HG02759 (cell line): ENCODE measurements around the gene ABCB8.

Source experiments
- ATAC-seq: cut with Tn5 transposase; IDR thresholded peaks from one replicate; pipeline ENCODE4 v1.9.1; 2021; ENCODE audit warnings: mild to moderate bottlenecking, moderate library complexity; ENCODE audit not compliant: unreplicated experiment

Gene ABCB8

GRCh38 chr7:151083071-151083823 lies 55.0 kb downstream of the ABCB8 start, which contains the start of gene TMUB1:
TMUB1 (minus strand) TSS chr7:151083493; CDS start chr7:151082563, 930 bp downstream.
- peak; percentile 50 for ATAC-seq

GRCh38 chr7:151083824-151084160 lies 55.5 kb downstream of the ABCB8 start:
- no peak for ATAC-seq

- ATAC-seq, result no peak
These were observed 57.1 kb downstream of the ABCB8 start for GRCh38 chr7:151085329-151085690.

- ATAC-seq, result peak; percentile 52
These were observed 57.7 kb downstream of the ABCB8 start, which contains the start of gene AGAP3 for GRCh38 chr7:151085691-151086620. AGAP3 (plus strand) TSS chr7:151086475; CDS start chr7:151086742, 267 bp downstream.

- no peak for ATAC-seq
These were observed 58.6 kb downstream of the ABCB8 start for GRCh38 chr7:151086802-151087244.

GRCh38 chr7:151087245-151088018 lies 59.2 kb downstream of the ABCB8 start:
- ATAC-seq, result peak; percentile 26

- ATAC-seq, result no peak
These were observed 60.0 kb downstream of the ABCB8 start for GRCh38 chr7:151088019-151088855.

GRCh38 chr7:151088856-151089699 lies 60.8 kb downstream of the ABCB8 start:
- ATAC-seq, result no peak

- ATAC-seq, result no peak
These were observed 61.9 kb downstream of the ABCB8 start for GRCh38 chr7:151089893-151090730.

- no peak for ATAC-seq
These were observed 62.8 kb downstream of the ABCB8 start for GRCh38 chr7:151091003-151091402.

GRCh38 chr7:151091431-151091830 lies 63.2 kb downstream of the ABCB8 start:
- no peak for ATAC-seq

- ATAC-seq, result no peak
These were observed 63.7 kb downstream of the ABCB8 start for GRCh38 chr7:151091988-151092387.

- no peak for ATAC-seq
These were observed 65.5 kb downstream of the ABCB8 start for GRCh38 chr7:151093748-151094147.

- ATAC-seq, result no peak
These were observed 66.4 kb downstream of the ABCB8 start for GRCh38 chr7:151094675-151095074.

- ATAC-seq, result no peak
These were observed 67.0 kb downstream of the ABCB8 start for GRCh38 chr7:151095123-151095797.

GRCh38 chr7:151095828-151096475 lies 67.7 kb downstream of the ABCB8 start:
- no peak for ATAC-seq
